Liver (tissue), 3 donors: Measurements from ENCODE around the gene SHC3.

ENCODE experiments used
- CTCF ChIP-seq: fragments of 150-350 bp; IDR thresholded peaks from 2 replicates; pipeline ENCODE4 v1.5.1; 2017; ENCODE audit warnings: improper control_type of control experiment, low read depth, low read length; ENCODE audit not compliant: missing input control
- GABPA ChIP-seq, 2 donors: IDR thresholded peaks in 1 of 2; conservative IDR thresholded peaks in 1 of 2; 2 replicates each; pipeline ENCODE4 v1.6.1; 2016; ENCODE audit warnings: antibody characterized with exemption in 2 of 2, mild to moderate bottlenecking in 1 of 2, moderate library complexity in 1 of 2
- HNF4A ChIP-seq, 2 donors: conservative IDR thresholded peaks; 2 replicates each; pipeline ENCODE4 v1.6.1; 2016; ENCODE audit warnings: antibody characterized with exemption in 2 of 2, mild to moderate bottlenecking in 2 of 2
- JUND ChIP-seq, 2 donors: IDR thresholded peaks; 2 replicates each; pipeline ENCODE4 v1.6.1; 2016; ENCODE audit warnings: antibody characterized with exemption in 2 of 2
- MAX ChIP-seq: IDR thresholded peaks from 2 replicates; pipeline ENCODE4 v1.6.1; 2016; ENCODE audit warnings: antibody characterized with exemption
- RAD21 ChIP-seq, 2 donors: IDR thresholded peaks; 2 replicates each; pipeline ENCODE4 v1.6.1; 2016; ENCODE audit warnings: antibody characterized with exemption in 2 of 2, mild to moderate bottlenecking in 2 of 2
- REST ChIP-seq: IDR thresholded peaks from 2 replicates; pipeline ENCODE4 v1.6.1; 2016; ENCODE audit warnings: antibody characterized with exemption, mild to moderate bottlenecking
- RXRA ChIP-seq, 2 donors: IDR thresholded peaks; 2 replicates each; pipeline ENCODE4 v1.6.1; 2017 to 2018; ENCODE audit warnings: antibody characterized with exemption in 2 of 2, mild to moderate bottlenecking in 1 of 2
- SP1 ChIP-seq: IDR thresholded peaks from 2 replicates; pipeline ENCODE4 v1.6.1; 2018; ENCODE audit warnings: antibody characterized with exemption, mild to moderate bottlenecking
- YY1 ChIP-seq: IDR thresholded peaks from 2 replicates; pipeline ENCODE4 v1.6.1; 2016; ENCODE audit warnings: antibody characterized with exemption, mild to moderate bottlenecking
- TF ChIP-seq, protein P1 (sequence below): IDR thresholded peaks from 2 replicates; pipeline ENCODE4 v1.6.1; 2016; ENCODE audit warnings: antibody characterized with exemption
- TF ChIP-seq, protein P2 (sequence below): IDR thresholded peaks from 2 replicates; pipeline ENCODE4 v1.6.1; 2016; ENCODE audit warnings: antibody characterized with exemption
- donor health status: healthy.
- donor health status: healthy.

- TF ChIP-seq CTCF (no peak), RXRA (IDR thresholded peaks at IDR 0.05) (no peak), YY1 (no peak), MAX (no peak), HNF4A (conservative IDR thresholded peaks at IDR 0.05) (no peak), RAD21 (IDR thresholded peaks at IDR 0.05) (no peak), REST (no peak), JUND (IDR thresholded peaks at IDR 0.05) (no peak), GABPA (IDR thresholded peaks at IDR 0.05 in 1 of 2, conservative IDR thresholded peaks at IDR 0.05 in 1 of 2) (no peak), SP1 (no peak)
- TF ChIP-seq, protein P1, sequence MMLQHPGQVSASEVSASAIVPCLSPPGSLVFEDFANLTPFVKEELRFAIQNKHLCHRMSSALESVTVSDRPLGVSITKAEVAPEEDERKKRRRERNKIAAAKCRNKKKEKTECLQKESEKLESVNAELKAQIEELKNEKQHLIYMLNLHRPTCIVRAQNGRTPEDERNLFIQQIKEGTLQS, result no peak
- TF ChIP-seq, protein P2, sequence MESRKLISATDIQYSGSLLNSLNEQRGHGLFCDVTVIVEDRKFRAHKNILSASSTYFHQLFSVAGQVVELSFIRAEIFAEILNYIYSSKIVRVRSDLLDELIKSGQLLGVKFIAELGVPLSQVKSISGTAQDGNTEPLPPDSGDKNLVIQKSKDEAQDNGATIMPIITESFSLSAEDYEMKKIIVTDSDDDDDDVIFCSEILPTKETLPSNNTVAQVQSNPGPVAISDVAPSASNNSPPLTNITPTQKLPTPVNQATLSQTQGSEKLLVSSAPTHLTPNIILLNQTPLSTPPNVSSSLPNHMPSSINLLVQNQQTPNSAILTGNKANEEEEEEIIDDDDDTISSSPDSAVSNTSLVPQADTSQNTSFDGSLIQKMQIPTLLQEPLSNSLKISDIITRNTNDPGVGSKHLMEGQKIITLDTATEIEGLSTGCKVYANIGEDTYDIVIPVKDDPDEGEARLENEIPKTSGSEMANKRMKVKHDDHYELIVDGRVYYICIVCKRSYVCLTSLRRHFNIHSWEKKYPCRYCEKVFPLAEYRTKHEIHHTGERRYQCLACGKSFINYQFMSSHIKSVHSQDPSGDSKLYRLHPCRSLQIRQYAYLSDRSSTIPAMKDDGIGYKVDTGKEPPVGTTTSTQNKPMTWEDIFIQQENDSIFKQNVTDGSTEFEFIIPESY, result no peak
Measured at GRCh38 chr9:88996046-88996920, 182.3 kb downstream of the SHC3 start.
